Nephron (organoid): ENCODE results near the gene HMGN4.

Experiments
- H3K27ac Mint-ChIP-seq, 3 experiments: 2 replicates each; pipeline ENCODE4 v1.8.0; 2020; ENCODE audit warnings: mixed read lengths in 3 of 3, mild to moderate bottlenecking in 2 of 3, moderate library complexity in 1 of 3
- H3K27me3 Mint-ChIP-seq: 2 replicates; pipeline ENCODE4 v1.8.0; 2021; ENCODE audit warnings: low read depth, mild to moderate bottlenecking, moderate library complexity, mixed read lengths
- H3K36me3 Mint-ChIP-seq: 2 replicates; pipeline ENCODE4 v1.8.0; 2020; ENCODE audit warnings: low read depth, mixed read lengths
- H3K4me1 Mint-ChIP-seq: 2 replicates; pipeline ENCODE4 v1.8.0; 2020; ENCODE audit warnings: mixed read lengths
- H3K4me3 Mint-ChIP-seq, 3 experiments: 2 replicates each; pipeline ENCODE4 v1.8.0; 2020; ENCODE audit warnings: mild to moderate bottlenecking in 3 of 3, mixed read lengths in 3 of 3, moderate library complexity in 2 of 3
- H3K9me3 Mint-ChIP-seq: 2 replicates; pipeline ENCODE4 v1.8.0; 2020; ENCODE audit warnings: mixed read lengths
- TF ChIP-seq, protein P1 (sequence below), 3 experiments: fragments of 200-600 bp; sonication (generic); IDR thresholded peaks; one replicate each; pipeline ENCODE4 v1.5.0; 2021; ENCODE audit warnings: antibody characterized with exemption in 3 of 3; ENCODE audit not compliant: unreplicated experiment in 3 of 3

Gene HMGN4

DNA sequence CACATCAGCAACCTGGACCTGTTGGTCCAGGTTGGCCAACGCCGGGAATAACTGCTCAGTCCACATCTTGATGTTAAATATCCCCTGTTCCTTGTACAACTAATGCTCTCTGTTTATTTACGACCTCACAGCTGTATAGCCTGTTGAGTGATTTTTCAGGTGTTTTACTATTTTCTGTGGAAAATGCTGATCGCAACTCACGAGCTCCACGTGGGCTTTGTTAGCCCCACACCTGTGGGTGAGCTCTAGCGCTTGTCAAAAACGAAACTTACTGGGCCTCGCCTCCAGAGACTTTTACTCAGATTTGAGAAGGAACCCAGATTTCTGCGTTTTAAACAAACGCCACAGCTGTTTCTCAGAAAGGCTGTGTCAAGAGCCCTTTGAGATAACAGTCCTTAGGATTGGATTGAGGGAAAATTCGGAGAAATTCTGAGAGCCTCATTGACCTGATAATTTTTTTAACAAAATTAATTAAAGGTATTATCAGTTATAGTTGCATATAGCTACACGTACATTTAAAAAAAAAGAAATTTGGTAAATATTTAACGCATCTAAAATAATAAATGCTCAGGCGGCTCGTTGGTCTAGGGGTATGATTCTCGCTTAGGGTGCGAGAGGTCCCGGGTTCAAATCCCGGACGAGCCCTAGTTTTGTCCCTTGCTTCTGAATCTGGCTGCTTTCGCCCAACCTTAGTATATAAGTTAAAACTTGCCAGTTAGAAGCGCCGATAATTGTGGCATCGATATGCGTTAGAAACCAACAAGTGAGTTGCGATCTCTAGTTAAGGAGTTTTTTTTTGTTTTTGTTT is 16.7 kb downstream of the HMGN4 start:
- TF ChIP-seq, protein P1, sequence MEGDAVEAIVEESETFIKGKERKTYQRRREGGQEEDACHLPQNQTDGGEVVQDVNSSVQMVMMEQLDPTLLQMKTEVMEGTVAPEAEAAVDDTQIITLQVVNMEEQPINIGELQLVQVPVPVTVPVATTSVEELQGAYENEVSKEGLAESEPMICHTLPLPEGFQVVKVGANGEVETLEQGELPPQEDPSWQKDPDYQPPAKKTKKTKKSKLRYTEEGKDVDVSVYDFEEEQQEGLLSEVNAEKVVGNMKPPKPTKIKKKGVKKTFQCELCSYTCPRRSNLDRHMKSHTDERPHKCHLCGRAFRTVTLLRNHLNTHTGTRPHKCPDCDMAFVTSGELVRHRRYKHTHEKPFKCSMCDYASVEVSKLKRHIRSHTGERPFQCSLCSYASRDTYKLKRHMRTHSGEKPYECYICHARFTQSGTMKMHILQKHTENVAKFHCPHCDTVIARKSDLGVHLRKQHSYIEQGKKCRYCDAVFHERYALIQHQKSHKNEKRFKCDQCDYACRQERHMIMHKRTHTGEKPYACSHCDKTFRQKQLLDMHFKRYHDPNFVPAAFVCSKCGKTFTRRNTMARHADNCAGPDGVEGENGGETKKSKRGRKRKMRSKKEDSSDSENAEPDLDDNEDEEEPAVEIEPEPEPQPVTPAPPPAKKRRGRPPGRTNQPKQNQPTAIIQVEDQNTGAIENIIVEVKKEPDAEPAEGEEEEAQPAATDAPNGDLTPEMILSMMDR (IDR thresholded peaks at IDR 0.05; ENCODE audit: unreplicated experiment in 3 of 3): no peak
- Mint-ChIP-seq H3K36me3 (no peaks in the 10 kb centered on the region), H3K9me3 (no peaks in the 10 kb centered on the region), H3K27me3 (no peaks in the 10 kb centered on the region), H3K4me3 (no peak overlapping the region), H3K27ac (peak overlapping the region in 2 of 3 experiments; percentile 40 to 90), H3K4me1 (peaks cover 11% of the 10 kb centered on the region)

DNA sequence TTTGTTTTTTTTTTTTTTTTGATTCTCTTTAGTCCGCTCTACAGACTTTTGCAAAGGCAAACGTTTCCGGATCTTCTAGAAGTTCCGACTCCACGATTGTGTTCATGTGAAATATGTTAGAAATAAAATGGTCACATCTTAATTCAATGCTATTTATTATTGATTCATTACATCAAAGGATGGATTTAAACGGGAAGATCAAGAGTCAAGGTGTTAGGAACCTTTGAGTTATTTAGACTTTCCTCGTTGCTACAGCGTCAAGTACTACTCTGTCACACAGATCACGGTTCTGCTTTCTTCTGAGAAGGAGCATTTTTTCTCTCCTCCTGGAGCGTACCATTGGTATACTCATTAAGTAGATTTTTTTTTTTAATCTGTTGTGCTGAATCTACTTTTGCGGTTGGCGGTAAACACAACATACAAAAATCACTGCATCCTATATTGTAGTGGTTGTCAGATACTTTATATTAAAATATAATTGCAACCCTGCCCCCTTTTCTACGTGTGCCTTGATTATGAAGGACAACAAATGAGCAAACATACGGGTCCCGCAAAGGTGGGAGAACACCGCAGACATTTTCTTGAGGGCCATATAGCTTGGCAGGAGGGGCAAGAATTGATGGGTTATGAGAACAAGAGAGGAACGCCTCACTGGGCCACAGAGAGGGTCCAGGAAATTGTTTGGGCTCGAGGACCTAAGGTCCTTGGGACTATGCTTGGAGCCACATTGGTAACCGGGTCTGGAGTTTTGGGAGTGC is 17.5 kb downstream of the HMGN4 start:
- no peaks in the 10 kb centered on the region for H3K9me3 Mint-ChIP-seq
- TF ChIP-seq, protein P1 (IDR thresholded peaks at IDR 0.05; ENCODE audit: unreplicated experiment in 3 of 3): no peak
- H3K4me3 Mint-ChIP-seq: no peak overlapping the region
- peak overlapping the region in 2 of 3 experiments; percentile 9 to 58 for H3K27ac Mint-ChIP-seq
- no peaks in the 10 kb centered on the region for H3K27me3 Mint-ChIP-seq
- H3K36me3 Mint-ChIP-seq: no peaks in the 10 kb centered on the region
- peaks cover 11% of the 10 kb centered on the region for H3K4me1 Mint-ChIP-seq

DNA sequence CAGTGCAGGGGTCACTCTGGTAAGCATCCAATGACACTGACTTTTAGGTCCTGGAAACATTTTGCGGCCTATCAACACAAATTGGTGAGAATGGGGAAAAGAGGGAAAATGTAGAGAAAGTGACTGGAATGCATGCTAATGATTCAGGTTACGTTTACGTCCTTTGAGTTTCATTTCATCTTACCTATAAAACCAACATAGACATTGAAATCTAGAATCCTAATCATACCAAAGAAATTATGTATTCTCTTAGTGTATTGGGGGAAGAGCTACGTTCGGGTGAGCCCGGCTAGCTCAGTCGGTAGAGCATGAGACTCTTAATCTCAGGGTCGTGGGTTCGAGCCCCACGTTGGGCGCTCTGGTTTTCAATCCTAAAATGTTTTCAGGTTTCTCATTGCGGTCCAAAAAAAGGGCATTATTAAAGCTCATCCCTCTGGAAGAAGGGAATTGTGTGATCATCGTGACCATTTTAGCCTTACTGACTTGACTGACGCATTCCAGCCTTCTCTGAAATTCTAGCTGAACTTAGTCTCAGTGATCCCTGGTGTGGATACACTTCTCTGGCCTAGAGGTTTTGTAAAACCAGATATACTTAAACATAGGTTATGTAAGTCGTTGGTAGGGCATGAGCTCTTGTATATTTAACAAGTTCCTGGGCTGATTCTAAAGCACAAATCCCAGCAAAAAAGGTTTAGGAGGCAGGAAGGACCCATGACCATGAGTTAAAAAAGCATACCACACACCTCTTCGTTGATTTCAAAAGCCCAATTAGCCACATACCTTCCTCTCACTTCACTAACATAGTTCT is 18.3 kb downstream of the HMGN4 start:
- Mint-ChIP-seq H3K9me3 (peaks cover 2% of the 10 kb centered on the region), H3K36me3 (no peaks in the 10 kb centered on the region), H3K4me3 (peak overlapping the region in 2 of 3 experiments; percentile 19 to 26), H3K4me1 (peaks cover 11% of the 10 kb centered on the region), H3K27ac (peak overlapping the region in 1 of 3 experiments; percentile 53), H3K27me3 (peaks cover 3% of the 10 kb centered on the region)
- TF ChIP-seq, protein P1 (IDR thresholded peaks at IDR 0.05; ENCODE audit: unreplicated experiment in 3 of 3): no peak

DNA sequence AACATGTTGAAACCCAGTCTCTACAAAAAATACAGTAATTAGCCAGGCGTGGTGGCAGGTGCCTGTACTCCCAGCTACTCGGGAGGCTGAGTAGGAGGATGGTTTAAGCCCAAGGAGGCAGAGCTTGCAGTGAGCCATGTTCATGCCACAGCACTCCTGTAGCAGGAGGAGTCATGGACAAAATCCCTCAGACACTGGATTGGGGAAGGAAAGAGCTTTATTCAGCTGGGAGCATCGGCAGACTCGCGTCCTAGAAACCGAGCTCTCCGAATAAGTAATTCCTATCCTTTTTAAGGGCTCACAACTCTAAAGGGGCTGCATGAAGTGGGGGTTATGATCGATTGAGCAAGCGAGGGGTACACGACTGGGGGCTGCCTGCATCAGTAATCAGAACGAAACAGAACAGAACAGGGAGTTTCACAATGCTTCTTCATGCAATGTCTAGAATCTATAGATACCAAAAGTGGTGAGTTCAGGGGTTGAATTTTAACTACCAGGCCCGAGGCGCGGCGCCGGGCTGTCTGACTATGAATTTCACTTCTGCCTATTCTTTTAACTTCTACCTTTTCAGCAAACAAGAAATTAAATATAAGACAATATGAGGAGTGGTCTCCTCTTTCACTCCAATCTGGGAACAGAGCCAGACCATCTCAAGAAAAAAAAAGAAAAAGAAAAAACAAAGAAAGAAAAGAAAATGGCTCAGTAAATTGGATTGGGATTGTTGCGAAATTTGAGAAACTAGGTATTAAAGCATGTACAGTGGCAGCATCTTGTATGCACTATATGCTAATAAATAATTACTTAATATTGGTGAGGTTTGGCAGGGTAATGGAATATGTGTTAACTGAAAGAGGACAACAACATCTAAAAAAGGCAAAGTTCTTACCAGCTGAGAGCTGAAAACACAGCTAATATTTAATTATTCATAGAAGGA is 23.6 kb downstream of the HMGN4 start:
- TF ChIP-seq, protein P1 (IDR thresholded peaks at IDR 0.05; ENCODE audit: unreplicated experiment in 3 of 3): no peak
- H3K27ac Mint-ChIP-seq: no peak overlapping the region
- H3K4me1 Mint-ChIP-seq: no peaks in the 10 kb centered on the region
- H3K9me3 Mint-ChIP-seq: peaks cover 9% of the 10 kb centered on the region
- peaks cover 5% of the 10 kb centered on the region for H3K27me3 Mint-ChIP-seq
- H3K36me3 Mint-ChIP-seq: no peaks in the 10 kb centered on the region
- no peak overlapping the region for H3K4me3 Mint-ChIP-seq

DNA sequence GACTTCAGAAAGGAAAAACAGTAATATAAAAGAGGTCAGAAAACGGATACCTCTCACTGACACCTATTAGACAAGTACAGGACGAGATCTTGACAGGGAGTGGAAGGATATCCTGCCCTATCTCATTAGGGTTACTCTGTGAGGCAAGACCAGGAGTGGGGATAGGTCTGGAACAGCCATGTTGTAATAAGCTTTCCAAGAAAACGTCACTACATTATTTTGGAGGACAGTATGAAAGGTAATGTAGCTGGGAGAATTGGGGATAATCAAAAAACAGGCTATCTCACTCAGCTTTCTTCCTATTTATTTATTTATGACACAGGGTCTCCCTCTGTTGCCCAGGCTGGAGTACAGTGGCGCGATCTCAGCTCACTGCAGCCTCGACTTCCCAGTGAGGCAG is 25.3 kb downstream of the HMGN4 start:
- H3K36me3 Mint-ChIP-seq: no peaks in the 10 kb centered on the region
- no peak overlapping the region for H3K27ac Mint-ChIP-seq
- H3K4me1 Mint-ChIP-seq: peaks cover 2% of the 10 kb centered on the region
- H3K27me3 Mint-ChIP-seq: peaks cover 5% of the 10 kb centered on the region
- no peak overlapping the region for H3K4me3 Mint-ChIP-seq
- peaks cover 11% of the 10 kb centered on the region for H3K9me3 Mint-ChIP-seq
- TF ChIP-seq, protein P1 (IDR thresholded peaks at IDR 0.05; ENCODE audit: unreplicated experiment in 3 of 3): no peak
